Left lung (tissue), 10 donors: ENCODE results near the gene HHAT. TPM values are rescaled to one million over a fixed set of nuclear protein-coding genes. Genes with fewer than 3 reads are reported as not detected.
A peak's percentile ranks its signal among the peaks of the same experiment; 100 is the strongest.
"Not testable (repeated sequence)": the region's sequence is repeated elsewhere in the genome, so short reads cannot be mapped to it uniquely, and the experiment has no call there.

Source experiments
- ATAC-seq: fragments of 200-7000 bp; cut with Tn5 transposase; one replicate; pipeline ENCODE4 v1.9.1; 2020; ENCODE audit warnings: moderate library complexity
- DNase-seq, 4 donors: peaks; one replicate each; pipeline ENCODE4 v3.0.0-alpha.2; 2013 to 2020
- H3K27ac ChIP-seq, 2 donors: fragments of 200-600 bp; sonication (generic) in 1 of 2; one replicate each; pipeline versions ENCODE4 v1.5.0 to v1.8.0; 2020 to 2021
- H3K27me3 ChIP-seq, 2 donors: fragments of 200-600 bp; sonication (generic) in 1 of 2; one replicate each; pipeline versions ENCODE4 v1.5.0 to v1.8.0; 2020 to 2021
- H3K36me3 ChIP-seq, 2 donors: fragments of 200-600 bp; sonication (generic) in 1 of 2; one replicate each; pipeline versions ENCODE4 v1.5.0 to v1.8.0; 2020 to 2021
- H3K4me1 ChIP-seq, 2 donors: fragments of 200-600 bp; one replicate each; pipeline ENCODE4 v1.8.0; 2021
- H3K4me3 ChIP-seq, 2 donors: fragments of 200-600 bp; sonication (generic) in 1 of 2; one replicate each; pipeline versions ENCODE4 v1.5.0 to v1.8.0; 2020 to 2021; ENCODE audit warnings: mild to moderate bottlenecking in 1 of 2
- H3K9me3 ChIP-seq, 2 donors: fragments of 200-600 bp; sonication (generic) in 1 of 2; one replicate each; pipeline versions ENCODE4 v1.5.0 to v1.8.0; 2020 to 2021
- CTCF ChIP-seq, 2 donors: fragments of 200-600 bp; sonication (generic) in 1 of 2; IDR thresholded peaks; one replicate each; pipeline versions ENCODE4 v1.5.0 to v1.8.0; 2021; ENCODE audit warnings: antibody characterized with exemption in 2 of 2
- intact Hi-C, 2 donors: fragments of 100-400 bp; cut with DNase I; formaldehyde crosslinking; loops; one replicate each; pipeline versions ENCODE4 v1.11.2 to v1.14.2; 2022
- polyA plus RNA-seq, 6 donors: library from polyadenylated mRNA; unstranded; fragments of 120-200 nt; gene quantifications; one replicate each; pipeline ENCODE4 v1.2.1, GENCODE V29; 2013; ENCODE audit not compliant: insufficient read length in 6 of 6
- total RNA-seq, 2 donors: library from RNA; stranded (reverse); fragmentation: NEBNext Ultra II Directional; extraction: Animal tissue kit (Norgen Biotek cat#: 25700); gene quantifications; one replicate each; pipeline ENCODE4 v1.2.1, GENCODE V29; 2021
- donor health status: DM: no; HTN: yes; CAD: no.
- donor health status: DM: no; HTN: no; CAD: no.

Gene HHAT
- total and polyA plus RNA-seq, 8 donors: 3.4 to 12.3 (median 10.8) TPM

GRCh38 chr1:210402560-210402959 is 73.9 kb downstream of the HHAT start:
- no peaks in the 10 kb centered on the region for H3K4me1 ChIP-seq
- DNase-seq (no peak), ATAC-seq (no peak)
- no peak for TF ChIP-seq CTCF (IDR thresholded peaks at IDR 0.05)
- no peaks in the 10 kb centered on the region for H3K9me3 ChIP-seq
- no peak overlapping the region for H3K27ac ChIP-seq
- H3K4me3 ChIP-seq: no peak overlapping the region
- H3K27me3 ChIP-seq: no peaks in the 10 kb centered on the region
- intact Hi-C loops: loop anchor here in 1 of 2 donors (10.0 kb wide), 1 partner anchor 732 kb away; the partner anchor contains the start of gene KCNH1
- H3K36me3 ChIP-seq: no peaks in the 10 kb centered on the region

GRCh38 chr1:210405316-210405715 is 76.6 kb downstream of the HHAT start:
- ATAC-seq: no peak
- no peaks in the 10 kb centered on the region for H3K36me3 ChIP-seq
- no peaks in the 10 kb centered on the region for H3K9me3 ChIP-seq
- no peak overlapping the region for H3K4me3 ChIP-seq
- no peak for TF ChIP-seq CTCF (IDR thresholded peaks at IDR 0.05)
- intact Hi-C loops: loop anchor here in 1 of 2 donors (10.0 kb wide), 1 partner anchor 729 kb away; the partner anchor contains the start of gene KCNH1
- no peak for DNase-seq
- H3K27me3 ChIP-seq: no peaks in the 10 kb centered on the region
- H3K4me1 ChIP-seq: no peaks in the 10 kb centered on the region
- H3K27ac ChIP-seq: no peak overlapping the region

- intact Hi-C loops: loop anchor here in 1 of 2 donors (10.0 kb wide), 1 partner anchor 728 kb away; the partner anchor contains the start of gene KCNH1
- not testable (repeated sequence) for H3K4me1 ChIP-seq, H3K36me3 ChIP-seq, H3K27me3 ChIP-seq, H3K4me3 ChIP-seq, DNase-seq, H3K9me3 ChIP-seq, H3K27ac ChIP-seq, ATAC-seq
Observed at GRCh38 chr1:210406341-210406740, 77.6 kb downstream of the HHAT start.

- Histone ChIP-seq H3K9me3 (no peaks in the 10 kb centered on the region), H3K27me3 (no peaks in the 10 kb centered on the region), H3K4me3 (no peak overlapping the region), H3K27ac (no peak overlapping the region), H3K36me3 (no peaks in the 10 kb centered on the region), H3K4me1 (no peaks in the 10 kb centered on the region)
- TF ChIP-seq CTCF (IDR thresholded peaks at IDR 0.05): peak; percentile 78 to 98
- intact Hi-C loops: loop anchor here in 1 of 2 donors (10.0 kb wide), 1 partner anchor 727 kb away; the partner anchor contains the start of gene KCNH1
- ATAC-seq (peak; percentile 89), DNase-seq (peak in 3 of 4 donors; percentile 45 to 80 (median 68))
Observed at GRCh38 chr1:210407207-210407886, 78.6 kb downstream of the HHAT start.

GRCh38 chr1:210407887-210408252 is 79.2 kb downstream of the HHAT start:
- no peaks in the 10 kb centered on the region for H3K27me3 ChIP-seq
- no peak overlapping the region for H3K27ac ChIP-seq
- no peaks in the 10 kb centered on the region for H3K36me3 ChIP-seq
- intact Hi-C loops: loop anchor here in 1 of 2 donors (10.0 kb wide), 1 partner anchor 727 kb away; the partner anchor contains the start of gene KCNH1
- no peak for ATAC-seq
- DNase-seq: no peak
- no peak for TF ChIP-seq CTCF (IDR thresholded peaks at IDR 0.05)
- no peak overlapping the region for H3K4me3 ChIP-seq
- no peaks in the 10 kb centered on the region for H3K9me3 ChIP-seq
- no peaks in the 10 kb centered on the region for H3K4me1 ChIP-seq
